Suprapubic skin (tissue), 4 donors: ENCODE results near the gene SLC37A3. TPM values are rescaled to one million over a fixed set of nuclear protein-coding genes. Genes with fewer than 3 reads are reported as not detected.

Experiments used
- DNase-seq, 2 donors: peaks; one replicate each; pipeline ENCODE4 v3.0.0-alpha.2; 2019; ENCODE audit warnings: low spot score in 2 of 2
- H3K27ac ChIP-seq: fragments of 200-600 bp; sonication (generic); one replicate; pipeline ENCODE4 v1.5.1; 2019
- H3K27me3 ChIP-seq: fragments of 200-600 bp; sonication (generic); one replicate; pipeline ENCODE4 v1.5.1; 2019
- H3K36me3 ChIP-seq: fragments of 200-600 bp; sonication (generic); one replicate; pipeline ENCODE4 v1.5.1; 2019
- H3K4me1 ChIP-seq: fragments of 200-600 bp; sonication (generic); one replicate; pipeline ENCODE4 v1.5.1; 2019
- H3K4me3 ChIP-seq: fragments of 200-600 bp; sonication (generic); one replicate; pipeline ENCODE4 v1.5.1; 2019; ENCODE audit warnings: mild to moderate bottlenecking
- H3K9me3 ChIP-seq: fragments of 200-600 bp; sonication (generic); one replicate; pipeline ENCODE4 v1.5.1; 2019
- CTCF ChIP-seq, 2 donors: fragments of 200-600 bp in 1 of 2; fragments of 450-650 bp in 1 of 2; sonication (generic) in 1 of 2; IDR thresholded peaks; one replicate each; pipeline ENCODE4 v1.5.1; 2016 to 2019; ENCODE audit warnings: antibody characterized with exemption in 2 of 2, mild to moderate bottlenecking in 1 of 2, moderate library complexity in 1 of 2
- EP300 ChIP-seq: sonication (generic); formaldehyde crosslinking; IDR thresholded peaks from one replicate; pipeline ENCODE4 v1.6.1; 2017; ENCODE audit warnings: antibody characterized with exemption
- POLR2A ChIP-seq, 2 donors: fragments of 450-650 bp; IDR thresholded peaks; one replicate each; pipeline ENCODE4 v1.6.1; 2017; ENCODE audit warnings: antibody characterized with exemption in 2 of 2, mild to moderate bottlenecking in 2 of 2, moderate library complexity in 2 of 2
- POLR2AphosphoS5 ChIP-seq, 3 donors: sonication (generic); formaldehyde crosslinking; IDR thresholded peaks; one replicate each; pipeline ENCODE4 v1.6.1; 2017; ENCODE audit warnings: antibody characterized with exemption in 3 of 3
- WGBS: methylation state at CpG from one replicate; pipeline ENCODE4 v1.1.5; 2018; 5-methylcytosine and 5-hydroxymethylcytosine counted together
- total RNA-seq, 4 donors: library from RNA; depleted of rRNA; stranded (reverse); fragments of >200 nt; gene quantifications; one replicate each; pipeline ENCODE4 v1.1.0, GENCODE V29; 2016

The SLC37A3 gene
- total RNA-seq, 4 donors from 2014 or later, result 27.3 to 61.4 (median 39.2) TPM

GRCh38 chr7:140308060-140308459 lies 90.3 kb downstream of the SLC37A3 start:
- no peaks in the 10 kb centered on the region for H3K27me3 ChIP-seq
- WGBS, result 94% methylated on average over 3 of the region's 3 CpGs
- no peak overlapping the region for H3K27ac ChIP-seq
- no peak for TF ChIP-seq POLR2AphosphoS5 (IDR thresholded peaks at IDR 0.05)
- TF ChIP-seq POLR2A (IDR thresholded peaks at IDR 0.05), result no peak
- TF ChIP-seq CTCF (IDR thresholded peaks at IDR 0.05), result no peak
- TF ChIP-seq EP300, result no peak
- no peak for DNase-seq
- no peaks in the 10 kb centered on the region for H3K4me1 ChIP-seq
- H3K4me3 ChIP-seq, result no peak overlapping the region
- H3K36me3 ChIP-seq, result no peaks in the 10 kb centered on the region
- no peaks in the 10 kb centered on the region for H3K9me3 ChIP-seq

GRCh38 chr7:140304191-140304799 lies 94.0 kb downstream of the SLC37A3 start:
- Histone ChIP-seq H3K36me3 (no peaks in the 10 kb centered on the region), H3K4me3 (no peak overlapping the region), H3K9me3 (no peaks in the 10 kb centered on the region), H3K27me3 (no peaks in the 10 kb centered on the region), H3K27ac (no peak overlapping the region), H3K4me1 (no peaks in the 10 kb centered on the region)
- DNase-seq, result no peak
- WGBS, result 86% methylated on average over 3 of the region's 3 CpGs
- TF ChIP-seq POLR2A (IDR thresholded peaks at IDR 0.05), result no peak
- no peak for TF ChIP-seq EP300
- no peak for TF ChIP-seq POLR2AphosphoS5 (IDR thresholded peaks at IDR 0.05)
- no peak for TF ChIP-seq CTCF (IDR thresholded peaks at IDR 0.05)

GRCh38 chr7:140300243-140301136 lies 97.8 kb downstream of the SLC37A3 start:
- WGBS, result 83% methylated on average over 13 of the region's 13 CpGs

GRCh38 chr7:140298213-140298612 lies 100.1 kb downstream of the SLC37A3 start:
- H3K27ac ChIP-seq, result no peak overlapping the region
- no peaks in the 10 kb centered on the region for H3K4me1 ChIP-seq
- no peaks in the 10 kb centered on the region for H3K9me3 ChIP-seq
- no peaks in the 10 kb centered on the region for H3K36me3 ChIP-seq
- WGBS, result 91% methylated on average over 2 of the region's 2 CpGs
- H3K4me3 ChIP-seq, result no peak overlapping the region
- no peaks in the 10 kb centered on the region for H3K27me3 ChIP-seq
- no peak for TF ChIP-seq POLR2AphosphoS5 (IDR thresholded peaks at IDR 0.05)
- no peak for TF ChIP-seq CTCF (IDR thresholded peaks at IDR 0.05)
- no peak for TF ChIP-seq POLR2A (IDR thresholded peaks at IDR 0.05)
- no peak for TF ChIP-seq EP300
- no peak for DNase-seq

More at GRCh38 chr7:140300243-140301136, 97.8 kb downstream of the SLC37A3 start:
- H3K27me3 ChIP-seq, result no peaks in the 10 kb centered on the region
- TF ChIP-seq EP300, result no peak
- no peak for TF ChIP-seq POLR2A (IDR thresholded peaks at IDR 0.05)
- no peak for TF ChIP-seq CTCF (IDR thresholded peaks at IDR 0.05)
- TF ChIP-seq POLR2AphosphoS5 (IDR thresholded peaks at IDR 0.05), result no peak
- no peaks in the 10 kb centered on the region for H3K9me3 ChIP-seq
- no peak overlapping the region for H3K4me3 ChIP-seq
- H3K36me3 ChIP-seq, result no peaks in the 10 kb centered on the region
- no peak for DNase-seq
- H3K4me1 ChIP-seq, result no peaks in the 10 kb centered on the region
- H3K27ac ChIP-seq, result no peak overlapping the region

- no peak overlapping the region for H3K4me3 ChIP-seq
- TF ChIP-seq POLR2AphosphoS5 (IDR thresholded peaks at IDR 0.05) (no peak), POLR2A (IDR thresholded peaks at IDR 0.05) (no peak), CTCF (IDR thresholded peaks at IDR 0.05) (no peak), EP300 (no peak)
- no peaks in the 10 kb centered on the region for H3K9me3 ChIP-seq
- no peak overlapping the region for H3K27ac ChIP-seq
- no peak for DNase-seq
- no peaks in the 10 kb centered on the region for H3K4me1 ChIP-seq
- 94% methylated on average over 6 of the region's 6 CpGs for WGBS
- no peaks in the 10 kb centered on the region for H3K36me3 ChIP-seq
- H3K27me3 ChIP-seq, result no peaks in the 10 kb centered on the region
Observed at GRCh38 chr7:140297192-140297591, 101.1 kb downstream of the SLC37A3 start.
